Fibroblast of the conjunctiva (primary cell): ENCODE measurements around the gene BPIFB3.
"Not testable (repeated sequence)": the region's sequence is repeated elsewhere in the genome, so short reads cannot be mapped to it uniquely, and the experiment has no call there.

Experiments
- DNase-seq: peaks from one replicate; pipeline ENCODE4 v3.0.0-alpha.2; 2010; ENCODE audit warnings: low read depth

BPIFB3 gene

GRCh38 chr20:33092361-33092760 lies 38.7 kb downstream of the BPIFB3 start:
- DNase-seq = no peak

- DNase-seq = no peak
Observed at GRCh38 chr20:33093074-33093473, 39.4 kb downstream of the BPIFB3 start.

DNA sequence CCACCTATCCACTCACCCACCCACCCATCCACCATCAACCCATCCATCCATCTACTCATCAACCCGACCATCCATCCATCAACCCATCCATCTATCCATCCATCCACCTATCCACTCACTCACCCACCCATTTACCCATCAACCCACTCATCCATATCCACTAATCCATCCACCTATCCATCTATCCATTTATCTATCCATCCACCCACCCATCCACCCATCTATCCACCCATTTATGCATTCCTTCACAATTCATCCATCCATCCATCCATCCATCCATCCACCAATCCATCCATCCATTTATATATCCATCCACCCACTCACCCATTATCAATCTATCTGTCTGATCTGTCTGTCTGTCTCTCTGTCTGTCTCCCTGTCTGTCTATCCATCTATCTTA lies 39.9 kb downstream of the BPIFB3 start:
- no peak for DNase-seq

GRCh38 chr20:33095249-33095648 lies 41.5 kb downstream of the BPIFB3 start:
- DNase-seq = no peak

DNA sequence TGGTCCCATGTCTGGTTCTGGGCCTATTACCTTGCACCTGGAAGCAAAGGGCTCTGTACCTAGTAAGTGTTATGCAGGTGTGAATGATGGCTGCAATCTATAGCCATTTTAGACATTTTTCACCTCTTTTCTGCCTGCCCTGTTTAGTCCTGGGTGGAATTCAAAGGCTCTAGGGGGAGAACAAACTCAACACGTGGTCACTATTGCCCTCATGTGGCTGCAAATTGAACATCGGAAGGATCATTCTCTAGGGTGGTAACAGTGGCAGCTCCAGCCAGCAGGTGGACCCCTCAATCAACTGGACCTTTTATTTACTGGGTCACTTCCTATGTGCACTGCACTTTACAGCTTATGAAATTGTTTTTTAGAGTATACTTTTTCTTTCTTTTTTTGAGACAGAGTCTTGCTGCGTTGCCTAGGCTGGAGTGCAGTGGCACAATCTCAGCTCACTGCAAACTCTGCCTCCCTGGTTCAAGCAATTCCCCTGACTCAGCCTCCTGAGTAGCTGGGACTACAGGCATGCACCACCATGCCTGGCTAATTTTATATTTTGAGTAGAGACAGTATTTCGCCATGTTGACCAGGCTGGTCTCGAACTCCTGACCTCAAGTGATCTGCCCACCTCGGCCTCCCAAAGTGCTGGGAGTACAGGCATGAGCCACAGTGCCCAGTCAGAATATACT lies 42.3 kb downstream of the BPIFB3 start:
- peak; percentile 14 for DNase-seq

GRCh38 chr20:33097001-33097400 lies 43.3 kb downstream of the BPIFB3 start:
- no peak for DNase-seq

- DNase-seq = no peak
Observed at GRCh38 chr20:33099843-33100538, 46.3 kb downstream of the BPIFB3 start.

- no peak for DNase-seq
Observed at GRCh38 chr20:33103556-33103955, 49.9 kb downstream of the BPIFB3 start.

DNA sequence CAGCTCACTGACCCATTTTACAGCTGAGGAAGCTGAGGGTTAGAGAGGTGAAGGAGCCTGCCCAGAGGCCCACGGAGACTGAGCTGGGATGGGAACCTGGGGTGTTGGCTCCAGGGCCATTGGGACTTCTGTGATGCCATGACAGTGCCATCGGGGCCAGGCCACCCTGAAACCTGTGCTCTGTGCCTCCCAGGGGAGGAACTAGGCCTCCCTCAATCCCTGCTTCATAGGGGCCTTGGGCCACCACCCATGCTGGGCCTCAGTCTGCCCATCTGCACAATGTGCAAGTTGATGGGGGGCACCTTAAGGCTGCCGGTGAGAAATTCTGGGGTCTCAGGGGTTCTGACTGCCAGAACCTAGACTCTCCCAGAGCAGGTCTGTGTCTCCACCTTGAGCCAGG lies 50.6 kb downstream of the BPIFB3 start:
- no peak for DNase-seq

GRCh38 chr20:33105316-33105924 lies 51.7 kb downstream of the BPIFB3 start:
- DNase-seq = no peak

DNA sequence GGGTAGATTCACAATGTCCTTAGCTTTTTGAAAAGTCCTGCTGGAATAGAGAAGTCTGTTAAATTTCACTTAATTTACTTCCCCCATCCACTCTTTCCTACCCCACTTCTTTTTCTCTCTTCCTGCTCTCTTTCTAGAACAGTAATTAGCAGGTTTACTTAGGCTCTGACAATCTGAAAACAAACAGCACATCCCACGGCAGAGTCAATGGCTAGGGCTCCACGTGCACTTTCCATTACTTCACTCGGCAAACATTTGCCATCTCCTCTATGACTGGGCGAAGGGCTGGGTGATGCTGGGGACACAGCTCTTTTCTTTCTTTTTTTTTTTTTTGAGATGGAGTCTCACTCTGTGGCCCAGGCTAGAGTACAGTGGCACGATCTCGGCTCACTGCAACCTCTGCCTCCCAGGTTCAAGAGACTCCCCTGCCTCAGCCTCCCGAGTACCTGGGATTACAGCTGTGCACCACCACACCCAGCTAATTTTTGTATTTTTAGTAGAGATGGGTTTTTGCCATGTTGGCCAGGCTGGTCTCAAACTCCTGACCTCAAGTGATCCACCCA lies 52.4 kb downstream of the BPIFB3 start:
- not testable (repeated sequence) for DNase-seq

- no peak for DNase-seq
Observed at GRCh38 chr20:33108661-33109060, 55.0 kb downstream of the BPIFB3 start.

DNA sequence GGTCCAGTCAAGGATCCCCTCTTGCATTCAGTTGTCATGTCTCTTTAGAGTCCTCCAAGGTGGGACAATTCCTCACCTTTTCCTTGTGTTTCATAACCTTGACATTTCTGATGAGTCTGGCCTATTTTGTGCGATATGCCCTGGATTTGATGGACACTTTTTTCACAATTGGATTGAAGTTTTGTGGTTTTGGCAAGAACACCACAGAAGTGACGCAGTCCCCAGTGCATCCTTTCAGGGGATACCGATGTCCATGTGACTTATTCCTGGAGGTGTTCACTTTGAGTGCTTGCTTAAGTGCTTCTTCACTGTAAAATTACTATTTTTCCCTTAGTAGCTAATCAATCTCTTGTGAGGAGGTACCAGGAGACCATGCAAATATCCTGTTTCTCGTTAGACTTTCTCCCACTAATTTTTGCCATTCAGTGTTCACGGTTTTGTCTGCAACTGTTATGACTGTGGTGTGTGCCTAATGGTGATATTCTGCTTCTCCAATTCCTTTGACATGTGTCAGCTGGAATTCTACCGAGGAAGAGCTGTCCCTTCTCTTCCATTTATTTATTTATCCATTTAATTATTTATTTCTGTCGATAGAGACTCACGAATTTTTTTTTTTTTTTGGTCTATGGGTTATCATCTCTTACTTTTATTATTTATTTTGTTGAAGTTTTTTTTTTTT lies 56.6 kb downstream of the BPIFB3 start:
- DNase-seq = no peak

DNA sequence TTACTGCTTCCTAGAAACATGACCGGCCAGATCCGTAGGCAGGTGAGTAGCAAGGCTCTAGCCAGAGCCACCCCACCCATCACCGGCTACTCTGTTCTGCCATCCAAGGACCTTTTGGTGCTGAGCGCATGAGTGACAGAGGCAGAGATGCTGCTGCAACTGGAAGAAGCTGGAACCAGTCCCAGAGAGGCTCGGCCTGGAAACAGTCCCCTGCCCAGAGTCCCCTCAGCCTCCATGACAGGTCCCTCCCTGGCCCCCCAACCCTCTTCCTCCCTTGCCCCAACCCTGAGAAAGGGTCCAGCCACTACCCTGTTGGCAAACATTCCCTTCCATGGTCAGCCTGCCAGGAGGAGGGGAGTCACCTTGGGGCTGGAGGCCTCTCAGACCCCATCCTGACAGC lies 57.6 kb downstream of the BPIFB3 start:
- DNase-seq = no peak

GRCh38 chr20:33112547-33113386 lies 59.1 kb downstream of the BPIFB3 start:
- DNase-seq = no peak

DNA sequence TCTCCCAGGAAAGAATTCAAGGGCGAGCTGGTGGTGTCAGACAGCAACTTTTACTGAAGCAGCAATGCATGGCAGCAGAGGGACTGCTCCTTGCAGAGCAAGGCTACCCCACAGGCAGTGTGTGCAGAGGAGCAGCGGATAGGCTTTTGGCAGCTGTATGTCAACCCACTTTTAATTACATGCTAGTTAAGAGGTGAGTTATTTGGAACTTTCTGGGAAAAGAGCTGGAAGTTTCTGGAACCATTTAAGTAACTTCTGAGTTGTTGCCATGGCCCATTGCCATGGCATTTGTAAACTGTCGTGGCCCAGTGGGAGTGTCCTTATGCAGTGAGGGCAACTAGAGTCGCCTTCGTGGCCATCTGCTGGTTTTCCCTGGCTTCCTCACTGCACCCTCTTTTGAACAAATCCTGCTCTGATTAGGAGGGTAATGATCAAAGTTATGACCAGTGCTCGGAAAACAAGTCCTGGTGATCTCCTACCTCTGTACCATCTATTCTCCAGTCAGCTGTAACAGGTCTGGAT lies 59.7 kb downstream of the BPIFB3 start:
- no peak for DNase-seq

DNA sequence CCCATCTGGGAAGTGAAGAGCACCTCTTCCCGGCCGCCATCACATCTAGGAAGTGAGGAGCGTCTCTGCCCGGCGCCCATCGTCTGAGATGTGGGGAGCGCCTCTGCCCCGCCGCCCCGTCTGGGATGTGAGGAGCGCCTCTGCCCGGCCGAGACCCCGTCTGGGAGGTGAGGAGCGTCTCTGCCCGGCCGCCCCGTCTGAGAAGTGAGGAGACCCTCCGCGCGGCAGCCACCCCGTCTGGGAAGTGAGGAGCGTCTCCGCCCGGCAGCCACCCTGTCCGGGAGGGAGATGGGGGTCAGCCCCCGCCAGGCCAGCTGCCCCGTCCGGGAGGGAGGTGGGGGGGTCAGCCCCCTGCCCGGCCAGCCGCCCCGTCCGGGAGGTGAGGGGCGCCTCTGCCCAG lies 61.8 kb downstream of the BPIFB3 start:
- not testable (repeated sequence) for DNase-seq

- no peak for DNase-seq
Observed at GRCh38 chr20:33119725-33120720, 66.3 kb downstream of the BPIFB3 start.

- no peak for DNase-seq
Observed at GRCh38 chr20:33120934-33121333, 67.2 kb downstream of the BPIFB3 start.

DNA sequence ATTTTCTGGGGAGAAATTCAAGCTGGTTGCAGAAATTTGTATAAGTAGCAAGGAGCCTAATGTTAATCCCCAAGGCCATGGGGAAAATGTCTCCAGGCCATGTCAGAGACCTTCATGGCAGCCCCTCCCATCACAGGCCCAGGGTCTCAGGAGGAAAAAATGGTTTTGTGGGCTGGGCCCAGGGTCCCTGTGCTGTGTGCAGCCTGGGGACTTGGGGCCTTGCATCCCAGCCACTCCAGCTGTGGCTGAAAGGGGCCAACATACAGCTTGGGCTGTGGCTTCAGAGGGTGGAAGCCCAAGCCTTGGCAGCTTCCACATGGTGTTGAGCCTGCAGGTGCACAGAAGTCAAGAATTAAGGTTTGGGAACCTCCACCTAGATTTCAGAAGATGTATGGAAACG lies 68.6 kb downstream of the BPIFB3 start:
- DNase-seq = not testable (repeated sequence)
